Smooth muscle cell (in vitro differentiated cells): ENCODE measurements around the gene SMARCD2. TPM values are rescaled to one million over a fixed set of nuclear protein-coding genes. Genes with fewer than 3 reads are reported as not detected.

Experiments used
- DNase-seq: peaks from one replicate; lab custom pipeline; 2025; ENCODE audit not compliant: unreplicated experiment; lab: John Stamatoyannopoulos, UW
- H2AFZ ChIP-seq: fragments of 200-600 bp; sonication (generic); 2 replicates; pipeline ENCODE4 v1.6.0; 2016; ENCODE audit warnings: antibody characterized with exemption, low read depth, mild to moderate bottlenecking
- H3F3A ChIP-seq: fragments of 200-600 bp; sonication (generic); 2 replicates; pipeline ENCODE4 v1.6.0; 2017; ENCODE audit warnings: antibody characterized with exemption, low read depth
- H3K27ac ChIP-seq: fragments of 200-600 bp; sonication (generic); 2 replicates; pipeline ENCODE4 v1.5.1; 2016; ENCODE audit warnings: low read depth, mild to moderate bottlenecking
- H3K27me3 ChIP-seq: fragments of 200-600 bp; sonication (generic); 2 replicates; pipeline ENCODE4 v1.6.1; 2016; ENCODE audit warnings: low read depth, mild to moderate bottlenecking
- H3K36me3 ChIP-seq: fragments of 200-600 bp; sonication (generic); 2 replicates; pipeline ENCODE4 v1.5.1; 2016; ENCODE audit warnings: low read depth
- H3K4me1 ChIP-seq: fragments of 200-600 bp; sonication (generic); 2 replicates; pipeline ENCODE4 v1.5.1; 2016; ENCODE audit warnings: low read depth
- H3K4me2 ChIP-seq: fragments of 200-600 bp; sonication (generic); 2 replicates; pipeline ENCODE4 v1.6.0; 2016; ENCODE audit warnings: mild to moderate bottlenecking
- H3K4me3 ChIP-seq: fragments of 200-600 bp; sonication (generic); 2 replicates; pipeline ENCODE4 v1.5.1; 2016; ENCODE audit warnings: mild to moderate bottlenecking
- H3K79me2 ChIP-seq: fragments of 200-600 bp; sonication (generic); 2 replicates; pipeline ENCODE4 v1.6.0; 2016; ENCODE audit warnings: low read depth, mild to moderate bottlenecking
- H3K9ac ChIP-seq: fragments of 200-600 bp; sonication (generic); 2 replicates; pipeline ENCODE4 v1.6.0; 2016; ENCODE audit warnings: low read depth
- H3K9me3 ChIP-seq: fragments of 200-600 bp; sonication (generic); replicated peaks from 2 replicates; pipeline ENCODE4 v1.5.1; 2016; ENCODE audit warnings: low read depth
- H4K20me1 ChIP-seq: fragments of 200-600 bp; sonication (generic); 2 replicates; pipeline ENCODE4 v1.6.0; 2016; ENCODE audit warnings: low read depth
- WGBS: methylation state at CpG from one replicate; pipeline ENCODE4 v1.1.7; 2016; ENCODE audit warnings: low lambda C conversion rate; 5-methylcytosine and 5-hydroxymethylcytosine counted together
- polyA plus RNA-seq: library from polyadenylated mRNA; unstranded; fragments of >200 nt; fragmentation: Nextera tagmentation; extraction: Ambion mirVana; gene quantifications from 2 replicates; pipeline ENCODE4 v1.2.1, GENCODE V29; 2016
- total RNA-seq: library from RNA; depleted of rRNA; stranded (reverse); fragments of >200 nt; gene quantifications from 2 replicates; pipeline ENCODE4 v1.2.3, GENCODE V29; 2014
- TF ChIP-seq, protein P1 (sequence below): fragments of 200-600 bp; sonication (generic); IDR thresholded peaks from 2 replicates; pipeline ENCODE4 v1.5.1; 2017; ENCODE audit warnings: borderline replicate concordance, mild to moderate bottlenecking, antibody characterized with exemption; ENCODE audit not compliant: insufficient read depth, poor library complexity, severe bottlenecking

Gene SMARCD2
- total and polyA plus RNA-seq, 2 experiments from 2014 or later: 41.9 to 43.7 TPM

DNA sequence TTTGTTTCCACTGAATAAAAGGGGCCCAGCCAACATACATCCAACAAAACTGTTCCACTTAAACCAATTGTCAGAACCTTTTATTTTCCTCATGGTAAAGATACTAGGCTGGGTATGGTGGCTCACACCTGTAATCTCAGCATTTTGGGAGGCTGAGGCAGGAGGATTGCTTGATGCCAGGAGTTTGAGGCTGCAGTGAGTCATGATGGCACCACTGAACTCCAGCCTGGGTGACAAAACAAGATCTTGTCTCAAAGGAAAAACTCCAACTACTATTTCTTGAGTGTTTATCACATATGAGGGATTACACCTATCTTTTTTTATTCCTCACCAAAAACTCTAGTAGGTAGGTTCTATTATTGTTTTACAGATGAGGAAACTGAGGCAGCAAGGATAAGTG lies 19.9 kb downstream of the SMARCD2 start:
- peaks cover 11% of the 10 kb centered on the region for H3K36me3 ChIP-seq
- no peak overlapping the region for H3K4me3 ChIP-seq
- H3K9me3 ChIP-seq: no peaks in the 10 kb centered on the region
- peaks cover 17% of the 10 kb centered on the region for H3F3A ChIP-seq
- H4K20me1 ChIP-seq: peaks cover 24% of the 10 kb centered on the region
- TF ChIP-seq, protein P1, sequence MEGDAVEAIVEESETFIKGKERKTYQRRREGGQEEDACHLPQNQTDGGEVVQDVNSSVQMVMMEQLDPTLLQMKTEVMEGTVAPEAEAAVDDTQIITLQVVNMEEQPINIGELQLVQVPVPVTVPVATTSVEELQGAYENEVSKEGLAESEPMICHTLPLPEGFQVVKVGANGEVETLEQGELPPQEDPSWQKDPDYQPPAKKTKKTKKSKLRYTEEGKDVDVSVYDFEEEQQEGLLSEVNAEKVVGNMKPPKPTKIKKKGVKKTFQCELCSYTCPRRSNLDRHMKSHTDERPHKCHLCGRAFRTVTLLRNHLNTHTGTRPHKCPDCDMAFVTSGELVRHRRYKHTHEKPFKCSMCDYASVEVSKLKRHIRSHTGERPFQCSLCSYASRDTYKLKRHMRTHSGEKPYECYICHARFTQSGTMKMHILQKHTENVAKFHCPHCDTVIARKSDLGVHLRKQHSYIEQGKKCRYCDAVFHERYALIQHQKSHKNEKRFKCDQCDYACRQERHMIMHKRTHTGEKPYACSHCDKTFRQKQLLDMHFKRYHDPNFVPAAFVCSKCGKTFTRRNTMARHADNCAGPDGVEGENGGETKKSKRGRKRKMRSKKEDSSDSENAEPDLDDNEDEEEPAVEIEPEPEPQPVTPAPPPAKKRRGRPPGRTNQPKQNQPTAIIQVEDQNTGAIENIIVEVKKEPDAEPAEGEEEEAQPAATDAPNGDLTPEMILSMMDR: no peak
- no peaks in the 10 kb centered on the region for H3K27me3 ChIP-seq
- peaks cover 15% of the 10 kb centered on the region for H3K79me2 ChIP-seq
- H3K4me1 ChIP-seq: peaks cover 6% of the 10 kb centered on the region
- H3K9ac ChIP-seq: no peak overlapping the region
- H2AFZ ChIP-seq: no peak overlapping the region
- DNase-seq: no peak
- H3K4me2 ChIP-seq: no peak overlapping the region
- H3K27ac ChIP-seq: no peak overlapping the region

DNA sequence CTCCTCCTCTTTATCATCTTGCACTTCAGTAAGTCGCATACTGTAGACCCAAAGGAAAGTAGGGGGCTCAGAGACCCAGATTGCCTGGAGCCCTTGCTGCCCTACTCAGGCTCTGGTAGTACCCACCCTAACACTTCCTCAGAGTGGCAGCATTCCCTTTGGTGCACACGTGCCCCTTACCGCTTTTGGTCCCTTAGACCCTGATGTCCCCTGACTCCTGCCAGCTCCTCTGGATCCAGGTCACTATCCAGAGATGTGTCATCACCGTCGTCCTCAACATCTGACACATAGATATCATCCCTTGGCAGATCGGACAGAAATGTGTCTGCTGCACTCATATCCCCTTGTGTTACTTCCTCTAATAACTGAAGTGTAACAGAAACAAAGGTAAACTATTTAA lies 20.7 kb downstream of the SMARCD2 start:
- Histone ChIP-seq H3K79me2 (peaks cover 15% of the 10 kb centered on the region), H3K4me2 (no peak overlapping the region), H3K4me3 (no peak overlapping the region), H4K20me1 (peaks cover 24% of the 10 kb centered on the region), H3K27ac (no peak overlapping the region), H3K4me1 (peaks cover 6% of the 10 kb centered on the region), H3K36me3 (peaks cover 16% of the 10 kb centered on the region), H2AFZ (no peak overlapping the region), H3F3A (peaks cover 20% of the 10 kb centered on the region), H3K9me3 (no peaks in the 10 kb centered on the region), H3K27me3 (no peaks in the 10 kb centered on the region), H3K9ac (no peak overlapping the region)
- 95% methylated on average over 6 of the region's 6 CpGs for WGBS
- TF ChIP-seq, protein P1: no peak
- DNase-seq: no peak

DNA sequence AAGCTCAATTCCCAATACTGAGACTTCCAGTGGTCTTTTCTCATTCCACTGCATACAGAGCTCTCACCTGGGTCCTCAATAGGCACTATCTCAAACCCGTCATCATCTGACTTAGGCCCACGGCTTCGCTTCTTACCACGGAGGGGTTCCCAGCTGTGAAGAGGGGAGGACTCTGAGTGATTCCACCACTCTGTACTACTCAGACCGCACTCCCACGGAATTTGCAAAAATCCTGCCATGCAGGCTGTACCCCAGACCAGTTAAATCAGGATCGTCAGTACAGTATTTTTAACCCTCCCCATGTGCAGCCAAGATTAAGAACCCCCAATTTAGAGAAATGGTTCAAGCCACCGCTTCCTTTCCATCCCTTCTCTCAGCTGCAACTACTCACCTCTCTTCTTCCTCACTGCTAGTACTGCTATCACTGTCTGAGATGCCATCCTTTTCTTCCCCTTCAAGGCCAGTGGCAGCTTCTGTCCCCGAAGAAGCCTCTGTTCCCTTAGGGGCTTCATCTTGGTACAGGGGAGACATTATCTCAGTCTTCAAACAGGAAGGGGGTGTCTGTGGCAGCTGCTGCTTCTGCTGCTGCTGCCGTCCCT lies 21.4 kb downstream of the SMARCD2 start:
- no peak for DNase-seq
- Histone ChIP-seq H3K4me3 (no peak overlapping the region), H4K20me1 (peaks cover 24% of the 10 kb centered on the region), H2AFZ (no peak overlapping the region), H3K4me2 (no peak overlapping the region), H3K27me3 (no peaks in the 10 kb centered on the region), H3K9ac (no peak overlapping the region), H3K36me3 (peaks cover 17% of the 10 kb centered on the region), H3K4me1 (peaks cover 3% of the 10 kb centered on the region), H3F3A (peaks cover 22% of the 10 kb centered on the region), H3K79me2 (peaks cover 9% of the 10 kb centered on the region), H3K9me3 (no peaks in the 10 kb centered on the region), H3K27ac (no peak overlapping the region)
- 92% methylated on average over 10 of the region's 10 CpGs for WGBS
- TF ChIP-seq, protein P1: no peak
